Stimulated activated CD8-positive, alpha-beta memory T cell treated with anti-CD3 and anti-CD28 coated beads, Interleukin-7, amount 100 ng/mL, for 1 hour (primary cell): ENCODE measurements around the gene LNP1.

ENCODE experiments used
- DNase-seq, 2 donors: peaks; one replicate each; pipeline ENCODE4 v3.0.0-alpha.2; 2020; ENCODE audit warnings: low read depth in 2 of 2

Gene LNP1

DNA sequence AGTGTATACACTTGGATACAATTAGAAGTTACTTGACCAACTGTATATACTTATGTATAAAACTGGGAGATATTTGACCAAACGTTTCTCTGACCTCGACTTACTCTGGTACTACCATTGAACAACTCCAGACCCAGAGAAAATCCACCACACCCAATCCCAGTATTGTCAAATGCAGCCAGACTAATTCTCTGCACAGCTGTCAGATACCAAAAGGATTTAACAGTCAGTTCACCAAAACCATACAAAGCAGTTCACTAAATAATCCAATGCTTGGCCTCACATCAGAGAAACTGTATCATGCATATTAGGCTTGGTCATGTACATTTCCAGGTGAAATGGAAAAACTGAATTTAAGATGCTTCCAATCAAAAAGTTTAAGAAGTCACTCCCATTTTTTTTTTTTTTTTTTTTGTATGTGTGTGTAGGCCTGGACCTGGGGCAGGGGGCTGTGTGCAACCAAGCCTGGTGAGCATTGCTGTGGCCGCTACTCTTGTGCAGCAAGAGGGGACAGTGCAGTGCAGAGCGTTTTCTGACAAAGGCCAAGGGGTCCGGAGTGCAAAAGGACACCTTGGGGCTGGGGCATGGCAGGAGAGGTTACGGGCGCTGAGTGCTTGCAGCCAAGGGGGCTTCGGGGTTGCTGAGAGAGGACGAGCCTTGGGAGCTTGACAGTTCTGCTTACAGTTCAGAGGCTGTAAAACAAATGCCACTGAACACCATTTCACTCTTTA, 1.8 kb upstream of the LNP1 start:
- no peak for DNase-seq

DNA sequence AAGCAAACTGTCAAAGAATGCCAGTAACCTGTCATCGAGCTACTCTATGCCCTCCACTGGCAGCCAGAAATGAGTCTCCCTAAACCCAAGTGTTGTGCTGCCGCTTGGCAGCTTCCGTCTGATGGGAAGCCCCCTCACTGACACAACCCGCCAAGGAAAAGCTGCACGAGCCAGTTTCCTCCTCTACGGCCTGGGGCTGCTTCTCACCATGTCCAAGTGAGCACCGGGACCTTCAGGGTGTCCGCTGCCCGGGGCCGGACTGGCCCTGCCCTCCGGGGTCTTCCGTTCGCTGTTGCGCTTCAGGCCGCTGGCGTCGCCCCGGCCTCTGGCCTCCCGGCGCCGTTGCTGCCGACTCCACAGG, 940 bp upstream of the LNP1 start:
- no peak for DNase-seq

DNA sequence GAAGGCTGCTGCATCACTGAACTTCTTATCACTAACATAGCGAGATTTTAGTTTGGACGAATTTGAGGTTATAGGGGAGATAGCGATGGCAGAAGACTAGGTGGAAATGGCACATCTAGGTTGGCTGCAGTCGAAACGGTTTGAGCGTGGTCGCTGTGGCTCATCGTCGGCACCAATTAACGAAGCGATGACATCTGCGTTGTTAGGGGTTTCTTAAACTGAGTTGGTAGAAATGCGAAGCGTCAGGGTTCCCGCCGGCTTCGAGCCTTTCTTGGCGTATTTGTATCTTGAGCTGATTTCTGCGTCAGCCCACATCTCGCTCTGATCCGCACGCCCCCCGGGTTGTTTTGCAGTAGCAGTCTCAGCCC, 319 bp downstream of the LNP1 start:
- peak; percentile 3 to 26 for DNase-seq

DNA sequence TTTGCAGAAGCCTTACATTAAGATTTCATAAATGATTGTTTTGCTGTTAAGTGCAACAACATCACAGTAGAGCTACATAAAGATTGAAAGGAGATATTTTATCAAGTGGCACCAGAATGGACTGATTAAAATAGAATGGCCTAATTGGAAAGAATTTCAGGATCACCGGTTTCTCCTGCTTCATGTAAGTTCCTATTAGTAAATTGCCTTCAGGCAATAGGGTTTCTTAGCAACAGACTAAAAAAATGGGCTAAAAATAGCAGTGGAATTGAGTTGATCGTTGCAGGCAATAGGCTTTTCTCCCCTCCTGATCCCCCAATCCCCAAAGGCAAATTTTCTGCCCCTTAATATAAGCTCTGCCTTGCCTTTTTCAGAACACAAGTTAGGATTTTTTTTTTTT, 917 bp downstream of the LNP1 start:
- no peak for DNase-seq

DNA sequence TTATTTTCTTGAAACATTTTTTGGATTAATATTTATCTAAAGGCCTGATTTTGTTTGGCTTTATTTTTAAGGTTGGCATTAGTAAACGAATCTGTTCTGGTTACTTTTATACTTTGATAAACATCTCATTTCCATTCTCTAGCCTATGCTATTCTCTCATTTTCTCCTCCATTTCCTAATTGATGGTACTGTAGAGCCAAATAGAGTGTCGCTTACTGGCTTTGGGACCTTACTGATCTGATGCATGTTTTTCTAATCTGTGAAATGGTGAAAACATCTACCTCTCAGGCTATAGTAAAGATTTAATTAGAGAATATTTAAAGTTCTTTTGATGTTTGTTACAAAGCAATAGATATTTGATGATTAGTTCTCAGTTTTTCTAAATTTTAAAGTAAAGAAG, 1.6 kb downstream of the LNP1 start:
- no peak for DNase-seq

DNA sequence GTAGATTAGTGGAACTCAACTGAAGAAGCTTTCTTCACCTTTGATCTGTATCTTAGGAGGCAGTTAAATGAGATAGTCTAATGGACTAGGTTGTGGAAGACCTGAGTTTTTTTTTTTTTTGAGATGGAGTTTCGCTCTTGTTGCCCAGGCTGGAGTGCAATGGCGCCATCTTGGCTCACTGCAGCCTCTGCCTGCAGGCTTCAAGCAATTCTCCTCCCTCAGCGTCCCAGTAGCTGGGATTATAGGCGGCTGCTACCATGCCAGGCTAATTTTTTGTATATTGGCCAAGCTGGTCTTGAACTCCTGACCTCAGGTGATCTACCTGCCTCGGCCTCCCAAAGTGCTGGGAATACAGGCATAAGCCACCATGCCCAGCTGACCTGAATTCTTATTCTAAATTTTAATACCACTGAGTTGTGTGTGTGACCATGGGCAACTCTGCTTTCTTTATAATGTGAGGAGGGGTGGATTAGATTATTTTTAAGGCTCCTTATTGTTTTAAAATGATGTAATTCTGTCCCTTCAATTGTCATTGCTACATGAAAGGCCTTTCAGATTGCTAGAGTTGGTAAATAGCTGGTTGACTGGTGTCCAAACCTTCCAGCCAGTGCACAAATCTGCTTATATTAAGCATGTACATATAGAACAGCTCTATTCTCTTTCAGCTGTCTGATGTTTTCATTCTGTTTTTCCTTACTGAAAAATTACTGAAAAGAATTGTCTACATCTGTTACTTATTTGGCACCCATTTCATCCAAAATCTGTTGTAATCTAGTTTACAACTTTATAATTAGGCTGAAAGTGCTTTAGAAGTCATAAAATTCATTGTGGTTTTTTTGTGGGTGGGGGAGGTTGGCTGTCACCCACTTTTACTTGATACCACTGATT, 2.3 kb downstream of the LNP1 start:
- no peak for DNase-seq

DNA sequence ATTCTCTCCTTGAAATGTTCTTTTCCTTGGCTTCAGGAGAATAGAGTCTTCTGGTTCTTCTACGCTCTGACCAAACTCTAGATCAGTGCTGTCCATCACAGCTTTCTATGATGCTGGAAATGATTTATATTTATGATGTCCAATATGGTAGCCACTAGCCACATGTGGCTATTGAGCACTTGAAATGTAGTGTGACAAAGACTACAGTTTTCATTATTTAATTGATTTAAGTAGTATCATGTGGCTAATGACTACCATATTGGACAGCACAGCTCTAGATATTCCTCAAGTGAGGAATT, 2.9 kb downstream of the LNP1 start:
- no peak for DNase-seq

DNA sequence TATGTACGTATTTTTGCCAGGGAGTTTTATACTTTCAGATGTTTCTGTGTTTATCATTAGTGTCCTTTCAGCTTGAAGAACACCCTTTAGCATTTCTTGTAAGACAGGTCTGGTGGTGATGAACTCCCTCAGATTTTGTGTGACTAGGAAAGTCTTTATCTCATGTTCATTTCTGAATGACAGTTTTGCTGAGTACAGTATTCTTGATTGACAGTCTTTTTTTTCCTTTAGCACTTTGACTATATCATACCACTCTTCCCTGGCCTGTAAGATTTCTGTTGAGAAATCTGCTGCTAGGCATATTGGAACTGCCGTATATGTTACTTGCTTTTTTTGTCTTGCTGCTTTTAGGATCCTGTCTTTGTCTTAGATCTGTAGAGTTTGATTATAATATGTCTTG, 5.8 kb downstream of the LNP1 start:
- no peak for DNase-seq

DNA sequence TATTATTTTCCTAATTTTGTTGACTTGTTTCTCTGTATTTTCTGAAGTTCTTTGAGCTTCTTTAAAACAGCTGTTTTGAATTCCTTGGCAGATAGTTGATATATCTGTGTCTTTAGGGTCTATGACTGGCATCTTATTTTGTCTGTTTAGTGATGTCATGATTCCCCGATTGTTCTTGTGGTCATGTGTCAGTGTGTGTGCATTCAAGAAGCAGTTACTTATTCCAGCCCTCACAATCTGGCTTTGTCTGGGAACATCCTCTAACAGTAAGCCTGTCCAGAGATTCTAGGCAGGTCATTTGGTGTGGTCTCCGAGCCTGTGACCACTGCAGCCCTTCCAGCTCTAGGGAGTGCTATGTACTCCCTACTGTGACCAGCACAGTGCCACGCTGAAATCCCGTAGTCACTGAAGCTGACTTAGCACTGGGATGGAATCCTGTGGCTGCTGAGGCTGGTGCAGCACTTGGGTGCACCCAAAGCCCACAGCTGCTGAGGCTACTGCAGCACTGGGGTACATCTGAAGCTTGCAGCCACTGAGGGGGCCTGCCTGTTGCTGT, 6.7 kb downstream of the LNP1 start:
- DNase-seq = no peak

DNA sequence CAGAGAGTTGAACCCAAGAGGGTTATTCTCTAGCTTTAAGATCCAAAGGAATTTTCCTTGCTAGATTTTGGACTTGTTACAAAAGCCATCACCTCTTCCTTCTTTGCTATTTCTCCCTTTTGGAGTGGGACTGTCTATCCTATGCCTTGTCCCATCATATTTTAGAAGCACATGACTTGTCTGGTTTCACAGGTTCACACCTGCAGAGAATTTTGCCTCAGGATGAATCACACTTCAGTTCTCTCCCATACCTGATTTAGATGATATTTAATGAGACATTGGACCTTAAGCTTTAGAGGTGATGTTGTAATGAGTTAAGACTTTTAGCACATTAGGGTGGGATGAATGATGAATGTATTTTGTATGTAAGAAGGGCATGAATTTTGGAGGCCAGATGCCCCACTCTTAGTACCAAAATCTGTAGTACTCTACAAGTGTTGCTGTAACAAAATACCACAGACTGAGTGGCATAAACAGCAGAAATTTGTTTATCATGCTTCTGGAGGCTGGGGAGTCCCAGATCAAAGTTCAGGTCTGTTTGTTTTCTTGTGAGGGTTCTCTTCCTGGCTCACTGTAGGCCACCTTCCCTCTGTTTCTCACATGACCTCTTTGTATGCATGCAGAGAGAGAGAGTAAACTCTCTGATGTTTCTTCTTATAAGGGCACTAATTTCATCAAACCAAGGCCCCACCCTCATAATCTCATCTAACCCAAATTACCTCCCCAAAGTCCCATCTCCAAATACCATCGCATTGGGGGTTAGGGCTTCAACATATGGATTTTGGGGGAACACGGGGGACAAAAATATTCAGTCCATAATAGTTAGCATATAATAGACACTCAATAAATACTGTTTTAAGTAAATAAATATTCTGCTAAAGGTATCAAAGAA, 10.0 kb downstream of the LNP1 start:
- DNase-seq = no peak

DNA sequence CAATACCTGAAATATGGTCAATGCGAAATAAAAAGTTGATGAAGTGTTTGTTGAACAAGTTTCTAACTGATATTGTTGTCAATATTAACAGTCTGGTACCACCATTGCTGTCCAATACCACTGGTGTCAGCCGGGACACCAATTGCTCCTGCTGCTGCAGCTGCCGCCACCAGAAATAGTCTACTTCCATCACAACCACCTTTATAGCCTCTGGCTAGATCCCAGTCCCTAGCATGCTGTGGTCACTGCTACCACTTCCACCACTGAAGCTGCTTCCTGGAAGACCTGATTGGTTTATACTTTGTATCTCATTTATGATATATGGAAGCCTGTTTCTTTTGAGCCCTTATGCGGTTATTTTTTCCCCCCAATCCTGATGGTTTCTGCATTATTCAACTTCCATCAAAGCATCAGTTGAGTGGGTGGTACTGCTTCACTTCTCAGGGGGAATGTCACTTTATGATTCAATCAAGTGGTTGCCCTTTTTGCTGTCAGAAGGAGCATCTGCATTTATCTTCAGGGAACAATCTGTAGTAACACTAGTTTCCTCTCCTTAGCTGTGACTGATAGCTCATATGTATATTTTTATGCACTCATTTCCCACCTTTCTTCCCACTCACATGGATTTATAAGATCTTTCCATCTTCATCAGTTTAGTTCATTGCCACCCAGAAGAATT, 11.7 kb downstream of the LNP1 start:
- DNase-seq = no peak

DNA sequence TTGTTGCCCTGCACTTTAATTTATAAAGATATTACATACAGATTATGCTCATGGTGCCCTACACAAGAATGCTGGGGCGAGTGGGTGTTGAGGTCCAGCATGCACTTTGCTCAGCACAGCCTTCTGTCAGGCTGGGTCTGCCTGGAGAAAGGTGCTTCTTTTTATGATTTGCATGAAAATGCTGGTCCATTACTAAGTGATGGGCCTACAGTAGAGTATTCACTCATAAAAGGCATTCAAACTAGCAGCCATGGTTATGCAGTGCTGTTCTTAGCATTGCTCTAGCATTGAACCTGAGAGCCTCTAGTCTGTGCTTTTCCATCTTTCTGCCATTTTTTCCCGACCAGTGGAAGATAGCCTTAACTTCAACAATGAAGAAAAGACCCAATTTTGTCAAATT, 12.3 kb downstream of the LNP1 start:
- DNase-seq = no peak

DNA sequence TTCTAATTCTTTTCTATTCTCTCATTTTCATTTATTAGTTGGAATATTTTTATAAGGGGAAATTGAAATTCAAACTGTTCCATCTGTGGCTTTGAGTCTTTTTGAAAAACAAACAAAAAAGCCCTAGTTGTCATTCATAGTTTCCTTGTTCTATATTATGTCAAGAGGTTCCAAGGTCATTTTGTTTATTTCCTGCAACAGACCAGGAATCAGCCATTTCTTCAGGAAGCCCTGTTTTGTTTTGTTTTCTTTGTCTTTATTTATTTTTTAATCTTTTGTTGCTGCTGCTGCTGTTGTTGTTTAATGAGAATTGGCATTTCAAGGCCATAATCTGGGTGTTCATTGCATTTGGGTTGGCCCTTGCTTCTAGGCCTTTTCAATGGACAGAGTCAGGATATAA, 14.8 kb downstream of the LNP1 start:
- DNase-seq = no peak

DNA sequence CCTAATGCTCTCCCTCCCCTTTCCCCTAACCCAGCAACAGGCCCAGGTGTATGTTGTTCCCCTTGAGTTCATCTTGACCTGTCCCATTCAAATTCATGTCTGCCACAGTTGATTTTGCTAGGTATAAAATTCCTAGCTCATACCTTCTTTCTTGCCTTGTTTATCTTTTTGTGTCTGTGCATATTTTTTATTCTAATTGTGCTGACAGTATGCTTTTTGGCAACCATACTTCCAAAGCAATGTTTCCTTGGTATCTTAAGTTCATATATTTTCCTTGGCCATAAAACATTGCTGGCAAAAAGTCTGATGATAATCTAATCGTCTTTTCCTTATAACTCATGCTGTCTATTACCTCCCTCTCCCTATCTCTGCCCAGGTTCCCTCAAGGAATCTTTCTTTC, 15.5 kb downstream of the LNP1 start:
- no peak for DNase-seq

DNA sequence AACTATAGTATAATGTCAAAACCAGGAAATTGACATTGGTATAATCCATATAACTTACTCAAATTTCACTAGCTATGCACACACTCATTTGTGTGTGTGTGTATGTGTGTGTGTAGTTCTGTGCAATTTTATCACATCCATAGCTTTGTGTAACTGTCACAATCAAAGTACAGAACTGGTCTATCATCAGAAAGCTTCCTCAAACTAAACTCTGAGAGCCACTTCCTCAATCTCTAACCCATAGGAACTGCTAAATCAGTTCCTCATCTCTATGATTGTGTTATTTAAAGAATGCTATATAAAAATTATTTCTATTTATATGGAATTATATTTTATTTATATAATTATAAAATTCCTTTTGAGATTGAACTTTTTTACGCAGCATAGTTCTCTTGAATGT, 18.1 kb downstream of the LNP1 start:
- no peak for DNase-seq

DNA sequence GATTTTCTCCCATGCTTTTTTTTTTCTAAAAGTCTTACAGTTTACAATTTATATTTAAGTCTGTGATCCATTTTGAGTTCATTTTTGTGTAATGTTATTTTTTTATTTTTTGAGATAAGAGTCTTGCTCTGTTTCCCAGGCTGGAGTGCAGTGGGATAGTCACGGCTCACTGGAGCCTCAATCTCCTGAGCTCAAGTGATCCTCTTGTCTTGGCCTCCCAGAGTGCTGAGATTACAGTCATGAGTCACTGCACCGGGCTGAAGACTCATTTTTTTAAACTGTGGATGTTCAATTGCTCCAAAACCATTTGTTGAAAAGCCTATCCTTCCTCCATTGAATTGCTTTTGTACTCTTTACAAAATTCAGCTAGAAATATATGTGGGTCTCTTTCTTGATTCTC, 19.5 kb downstream of the LNP1 start:
- no peak for DNase-seq

DNA sequence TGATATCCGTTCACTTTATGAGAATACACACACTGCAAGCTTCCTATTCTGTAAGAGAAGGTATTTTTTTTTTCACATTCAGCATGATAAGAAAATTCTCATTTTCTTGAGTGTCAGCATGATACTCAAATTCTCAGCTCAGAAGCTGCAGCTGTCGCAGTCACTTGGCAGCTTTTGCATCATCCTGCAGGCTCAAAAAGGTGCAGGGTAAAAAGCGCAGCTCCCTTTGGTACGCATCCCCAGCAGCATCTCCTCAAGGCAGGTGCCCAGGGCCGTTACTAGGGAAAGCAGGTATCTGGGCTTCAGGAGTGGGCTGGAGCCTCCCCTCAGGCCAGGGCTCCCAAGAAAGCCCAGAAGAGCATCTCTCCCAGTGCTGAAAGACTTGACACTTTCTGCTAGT, 22.3 kb downstream of the LNP1 start:
- DNase-seq = no peak

DNA sequence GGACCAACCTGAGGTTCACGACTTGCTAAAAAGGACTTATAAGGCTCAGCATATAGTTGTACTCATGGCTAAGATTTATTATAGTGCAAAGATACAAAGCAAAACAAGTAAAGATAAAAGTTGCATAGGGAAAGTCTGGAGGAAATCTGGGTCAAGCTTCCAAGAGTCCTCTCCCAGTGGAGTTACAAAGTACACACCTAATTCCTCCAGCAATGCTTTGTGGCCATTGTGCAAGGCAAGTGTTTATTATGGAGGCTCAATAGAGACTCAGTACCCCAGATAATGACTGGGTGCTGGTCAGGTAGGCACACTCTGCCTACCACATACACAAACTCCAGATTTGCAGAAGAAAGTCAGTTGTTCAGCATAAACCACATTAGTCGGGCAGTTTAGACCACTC, 22.9 kb downstream of the LNP1 start:
- no peak for DNase-seq

DNA sequence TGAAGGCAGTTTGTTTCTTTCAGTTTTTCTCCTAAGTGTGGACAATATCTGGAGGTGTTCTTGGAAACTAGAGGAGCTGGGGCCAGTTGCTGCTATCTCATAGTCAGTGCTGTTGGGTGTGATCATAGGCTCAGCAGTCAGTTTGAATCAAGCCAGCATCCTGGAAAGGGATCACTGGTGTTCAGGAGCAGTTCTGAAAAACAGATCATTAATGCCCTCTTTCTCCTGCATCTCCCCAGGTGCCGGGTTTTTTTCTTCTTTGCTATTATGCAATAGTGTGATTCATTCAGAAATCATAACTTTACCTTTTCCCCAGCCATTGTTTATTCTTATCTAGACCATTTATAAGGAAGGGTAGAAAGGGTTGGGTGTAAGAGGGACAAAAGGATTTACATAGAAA, 24.0 kb downstream of the LNP1 start:
- no peak for DNase-seq

DNA sequence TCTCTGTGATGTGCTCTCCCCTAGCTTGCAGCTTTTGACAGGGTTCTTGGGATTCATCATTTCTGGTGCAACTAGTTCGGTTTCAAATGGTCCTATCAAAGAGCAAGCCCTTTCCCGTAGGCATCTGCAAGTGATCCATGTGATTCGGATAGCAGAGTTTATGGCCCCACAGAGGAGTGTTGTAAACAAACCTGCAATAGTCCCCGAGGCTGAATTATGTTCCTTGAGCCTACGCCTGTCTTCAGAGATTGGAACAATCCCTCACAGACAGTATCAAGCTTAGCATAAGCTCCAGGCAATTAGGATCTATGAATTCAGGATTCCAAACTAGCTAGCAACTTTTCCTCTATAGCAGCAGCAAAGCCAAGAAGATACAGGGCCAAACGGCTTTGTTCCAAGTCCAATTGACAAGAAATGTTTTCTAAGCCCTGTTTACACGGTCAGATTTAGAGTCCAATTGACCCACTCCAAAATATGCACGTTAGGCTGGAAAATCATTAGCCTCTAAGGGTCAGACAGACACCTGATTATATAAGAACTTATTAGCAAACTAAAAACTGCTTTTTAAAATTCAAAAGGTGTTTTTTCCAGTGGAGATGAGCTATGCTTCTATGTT, 24.8 kb downstream of the LNP1 start:
- DNase-seq = no peak

DNA sequence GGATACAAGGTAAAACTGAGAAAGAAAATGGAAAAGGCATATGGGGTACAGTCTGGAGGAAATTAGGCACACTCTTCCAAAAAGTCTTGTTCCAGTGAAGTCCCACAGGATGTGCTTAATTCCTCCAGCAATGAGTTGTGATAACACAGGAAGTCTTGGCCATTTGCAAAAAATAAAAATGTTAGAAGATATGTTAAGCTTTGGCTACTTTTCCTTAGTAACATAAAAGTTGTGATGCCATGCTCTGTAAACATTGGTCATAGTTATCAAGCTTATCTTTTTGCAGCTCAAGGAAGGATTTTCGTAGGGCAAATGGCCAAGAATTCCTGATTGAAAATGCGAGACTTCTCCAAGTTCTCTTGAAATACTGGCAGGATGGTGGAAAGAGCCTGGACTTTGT, 26.4 kb downstream of the LNP1 start:
- no peak for DNase-seq
